Gastrocnemius medialis (tissue), 4 donors: ENCODE measurements around the gene TAF1A. TPM values are rescaled to one million over a fixed set of nuclear protein-coding genes. Genes with fewer than 3 reads are reported as not detected.

Source experiments
- ATAC-seq, 2 donors: fragments of 150-250 bp; one replicate each; pipeline ENCODE4 v1.9.1; 2016
- DNase-seq, 2 donors: peaks; one replicate each; pipeline ENCODE4 v3.0.0-alpha.2; 2019
- H3K27ac ChIP-seq, 4 donors: fragments of 200-600 bp; sonication (generic); 1 replicate in 1 of 4; 2 replicates in 3 of 4; pipeline ENCODE4 v1.5.1; 2016 to 2018; ENCODE audit warnings: mild to moderate bottlenecking in 2 of 4, moderate library complexity in 1 of 4
- H3K27me3 ChIP-seq, 3 donors: fragments of 200-600 bp; sonication (generic) in 2 of 3; 1 replicate in 1 of 3; 2 replicates in 2 of 3; pipeline versions ENCODE4 v1.5.1 to v1.6.0; 2016 to 2019; ENCODE audit warnings: mild to moderate bottlenecking in 1 of 3, moderate library complexity in 1 of 3
- H3K36me3 ChIP-seq, 2 donors: fragments of 200-600 bp; sonication (generic) in 1 of 2; one replicate each; pipeline ENCODE4 v1.5.1; 2017 to 2018
- H3K4me1 ChIP-seq, 2 donors: fragments of 200-600 bp; sonication (generic) in 1 of 2; one replicate each; pipeline ENCODE4 v1.5.1; 2016 to 2017; ENCODE audit warnings: mild to moderate bottlenecking in 2 of 2
- H3K4me3 ChIP-seq, 4 donors: fragments of 200-600 bp; sonication (generic) in 3 of 4; 1 replicate in 1 of 4; 2 replicates in 3 of 4; pipeline ENCODE4 v1.5.1; 2016 to 2019; ENCODE audit warnings: mild to moderate bottlenecking in 2 of 4
- H3K9me3 ChIP-seq, 3 donors: fragments of 200-600 bp; sonication (generic) in 2 of 3; 1 replicate in 1 of 3; 2 replicates in 2 of 3; pipeline ENCODE4 v1.5.1; 2016 to 2019
- CTCF ChIP-seq, 5 experiments: fragments of 450-650 bp in 3 of 5; fragments of 200-600 bp in 2 of 5; sonication (generic) in 2 of 5; IDR thresholded peaks in 4 of 5; conservative IDR thresholded peaks in 1 of 5; 1 replicate in 4 of 5; 2 replicates in 1 of 5; pipeline ENCODE4 v1.5.1; 2016 to 2019; ENCODE audit warnings: antibody characterized with exemption in 5 of 5, mild to moderate bottlenecking in 3 of 5, moderate library complexity in 3 of 5
- POLR2A ChIP-seq, 2 donors: fragments of 450-650 bp; IDR thresholded peaks; one replicate each; pipeline ENCODE4 v1.6.1; 2017; ENCODE audit warnings: antibody characterized with exemption in 2 of 2, mild to moderate bottlenecking in 2 of 2, moderate library complexity in 2 of 2
- in situ Hi-C, 4 donors: fragments of 200-750 bp; cut with MboI; loops; one replicate each; pipeline versions ENCODE4 v1.15.0 to v1.8.0; 2017; ENCODE audit warnings: low sequenced_read_pairs in 4 of 4
- intact Hi-C: fragments of 100-400 bp; cut with DNase I; formaldehyde crosslinking; loops from one replicate; pipeline ENCODE4 v1.15.1; 2023; ENCODE audit warnings: low total_unique reads
- total RNA-seq, 4 donors: library from RNA; depleted of rRNA; stranded (reverse); fragments of >200 nt; gene quantifications; one replicate each; pipeline versions ENCODE4 v1.1.0 to v1.2.3, GENCODE V29; 2016

TAF1A gene
- total RNA-seq, 4 donors from 2014 or later = 1.5 to 3.4 (median 1.6) TPM

- no peaks in the 10 kb centered on the region for H3K9me3 ChIP-seq
- ATAC-seq = no peak
- in situ Hi-C loops = no loop called here
- H3K36me3 ChIP-seq = no peaks in the 10 kb centered on the region
- no peak overlapping the region for H3K27ac ChIP-seq
- intact Hi-C loops = no loop called here
- TF ChIP-seq CTCF (IDR thresholded peaks at IDR 0.05 in 4 of 5, conservative IDR thresholded peaks at IDR 0.05 in 1 of 5) (no peak), POLR2A (IDR thresholded peaks at IDR 0.05) (no peak)
- DNase-seq = no peak
- no peak overlapping the region for H3K4me3 ChIP-seq
- H3K4me1 ChIP-seq = no peaks in the 10 kb centered on the region
- H3K27me3 ChIP-seq = no peaks in the 10 kb centered on the region
Measured at GRCh38 chr1:222606757-222607156, 17.0 kb upstream of the TAF1A start.

- in situ Hi-C loops (no loop called here), intact Hi-C loops (no loop called here)
- DNase-seq = no peak
- Histone ChIP-seq H3K36me3 (no peaks in the 10 kb centered on the region), H3K9me3 (no peaks in the 10 kb centered on the region), H3K4me1 (no peaks in the 10 kb centered on the region), H3K27ac (no peak overlapping the region), H3K27me3 (no peaks in the 10 kb centered on the region), H3K4me3 (no peak overlapping the region)
- no peak for ATAC-seq
- TF ChIP-seq CTCF (IDR thresholded peaks at IDR 0.05 in 4 of 5, conservative IDR thresholded peaks at IDR 0.05 in 1 of 5) (no peak), POLR2A (IDR thresholded peaks at IDR 0.05) (no peak)
Measured at GRCh38 chr1:222601257-222601656, 11.5 kb upstream of the TAF1A start.

- DNase-seq (no peak), ATAC-seq (no peak)
- intact Hi-C loops = no loop called here
- H3K4me1 ChIP-seq = no peaks in the 10 kb centered on the region
- no peaks in the 10 kb centered on the region for H3K27me3 ChIP-seq
- TF ChIP-seq POLR2A (IDR thresholded peaks at IDR 0.05) = no peak
- TF ChIP-seq CTCF (IDR thresholded peaks at IDR 0.05 in 4 of 5, conservative IDR thresholded peaks at IDR 0.05 in 1 of 5) = no peak
- no peak overlapping the region for H3K4me3 ChIP-seq
- no peaks in the 10 kb centered on the region for H3K36me3 ChIP-seq
- H3K27ac ChIP-seq = no peak overlapping the region
- in situ Hi-C loops = no loop called here
- no peaks in the 10 kb centered on the region for H3K9me3 ChIP-seq
Measured at GRCh38 chr1:222600281-222600680, 10.5 kb upstream of the TAF1A start.

- Histone ChIP-seq H3K27ac (no peak overlapping the region), H3K36me3 (no peaks in the 10 kb centered on the region), H3K4me3 (no peak overlapping the region), H3K9me3 (no peaks in the 10 kb centered on the region), H3K4me1 (no peaks in the 10 kb centered on the region), H3K27me3 (no peaks in the 10 kb centered on the region)
- in situ Hi-C loops = no loop called here
- no peak for TF ChIP-seq POLR2A (IDR thresholded peaks at IDR 0.05)
- no peak for TF ChIP-seq CTCF (IDR thresholded peaks at IDR 0.05 in 4 of 5, conservative IDR thresholded peaks at IDR 0.05 in 1 of 5)
- ATAC-seq (no peak), DNase-seq (no peak)
- intact Hi-C loops = no loop called here
Measured at GRCh38 chr1:222596696-222597095, 7.0 kb upstream of the TAF1A start.

GRCh38 chr1:222594789-222595188 is 5.1 kb upstream of the TAF1A start:
- no peak for TF ChIP-seq CTCF (IDR thresholded peaks at IDR 0.05 in 4 of 5, conservative IDR thresholded peaks at IDR 0.05 in 1 of 5)
- TF ChIP-seq POLR2A (IDR thresholded peaks at IDR 0.05) = no peak
- in situ Hi-C loops (no loop called here), intact Hi-C loops (loop anchor here (5.0 kb wide), 1 partner anchor 48 kb away; no protein-coding TSS in a partner anchor)
- Histone ChIP-seq H3K27me3 (no peaks in the 10 kb centered on the region), H3K4me3 (no peak overlapping the region), H3K9me3 (no peaks in the 10 kb centered on the region), H3K27ac (no peak overlapping the region), H3K36me3 (no peaks in the 10 kb centered on the region), H3K4me1 (peaks cover 6 to 7% of the 10 kb centered on the region in 2 donors)
- DNase-seq (no peak), ATAC-seq (no peak)
